A204.1 (cell line): Measurements from ENCODE around the gene USP37.

Experiments
- FAIRE-seq: peaks from 2 replicates; lab custom pipeline; 2012; peaks lifted over from hg19 to GRCh38; lab: Jason Lieb, UNC

The USP37 gene

DNA sequence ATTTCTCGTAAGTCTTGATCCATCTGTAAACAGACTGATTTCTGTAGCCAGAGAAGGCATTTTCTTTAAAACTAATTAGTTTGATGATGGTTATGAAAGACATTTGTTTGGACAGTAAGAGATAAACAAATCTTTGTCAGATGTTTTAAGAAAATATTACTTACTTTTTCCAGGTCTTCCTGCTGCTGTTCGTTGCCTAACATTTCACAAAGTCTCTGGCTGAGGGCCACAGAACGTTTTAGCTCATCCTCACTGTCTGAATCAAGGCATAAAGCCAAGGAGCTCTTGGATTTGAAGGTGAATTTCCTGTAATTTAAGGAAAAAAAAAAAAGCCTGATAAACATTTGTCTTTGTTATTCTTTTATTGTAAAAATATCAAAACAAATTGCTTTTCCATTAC, 91.5 kb downstream of the USP37 start:
- FAIRE-seq = no peak

DNA sequence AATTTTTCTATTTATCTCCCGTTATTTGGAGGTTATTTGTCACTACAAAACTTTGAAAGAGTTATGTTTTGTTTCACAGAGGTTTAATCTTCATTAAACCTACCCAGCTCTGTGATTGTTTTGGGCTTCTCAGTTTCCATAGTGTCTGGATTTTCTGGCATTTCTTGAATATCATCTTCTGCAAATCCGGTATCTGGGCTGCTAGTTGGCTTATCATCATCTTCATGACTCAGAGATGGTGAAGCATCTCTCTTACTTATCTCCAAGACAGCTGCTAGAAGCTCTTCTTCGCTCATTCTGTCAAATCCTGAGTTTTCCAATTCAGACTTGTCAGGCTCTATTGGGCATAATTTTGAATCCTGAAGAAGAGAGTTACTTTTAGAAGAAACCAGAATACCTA, 93.6 kb downstream of the USP37 start:
- no peak for FAIRE-seq

DNA sequence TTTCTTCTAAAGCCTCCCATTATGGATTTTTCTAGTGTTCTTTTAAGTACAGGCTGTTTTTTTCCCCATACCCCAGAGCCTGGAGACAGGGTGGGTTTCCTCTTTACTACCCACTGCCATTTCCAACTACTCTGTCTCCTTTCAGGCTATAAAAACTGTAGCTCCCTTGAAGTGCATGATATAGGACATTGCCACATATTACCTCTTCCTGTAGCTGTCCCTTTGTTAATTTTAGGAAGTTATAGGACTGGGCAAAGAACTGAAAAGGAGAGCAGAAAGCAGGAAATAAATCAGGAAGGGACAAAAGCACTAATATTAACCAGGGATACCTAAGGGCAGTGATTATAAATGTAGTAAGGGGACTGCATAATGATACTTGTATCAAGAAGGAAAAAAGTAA, 95.2 kb downstream of the USP37 start:
- FAIRE-seq = no peak

DNA sequence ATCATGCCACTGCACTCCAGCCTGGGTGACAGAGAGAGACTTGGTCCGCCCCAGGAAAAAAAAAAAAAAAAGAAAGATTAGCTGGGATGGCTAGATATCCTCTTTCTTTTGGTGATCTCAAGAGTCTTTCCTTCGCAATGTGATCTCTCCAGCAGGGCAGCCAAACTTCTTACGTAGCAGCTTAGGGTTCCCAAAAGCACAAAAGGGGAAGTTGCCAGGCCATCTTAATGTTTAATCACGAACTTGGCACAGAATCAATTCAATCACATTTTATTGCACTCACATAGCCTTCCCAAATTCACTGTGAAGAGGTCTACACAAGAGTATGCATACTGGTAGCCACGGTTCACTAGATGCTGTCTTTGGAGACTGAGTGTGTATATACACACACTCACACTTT, 96.2 kb downstream of the USP37 start:
- FAIRE-seq = no peak

DNA sequence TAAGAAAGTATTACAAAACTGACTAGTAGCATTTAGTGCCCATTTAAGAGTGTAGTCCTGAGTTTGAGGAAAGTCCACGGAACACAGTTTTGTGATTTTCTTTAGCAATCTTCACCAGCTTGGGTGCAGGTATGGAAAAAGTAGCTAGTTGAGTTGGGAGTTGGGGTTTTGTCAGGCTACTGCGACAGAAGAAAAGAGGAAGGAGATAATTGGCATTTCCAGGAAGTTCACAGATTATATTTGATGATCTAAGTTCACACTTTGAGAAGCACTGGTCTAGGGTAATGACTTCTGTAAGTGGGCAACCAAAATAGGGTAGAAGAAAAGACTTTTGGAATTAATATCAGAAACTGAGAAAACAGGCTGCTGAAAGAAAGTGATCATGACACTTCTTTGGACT, 97.1 kb downstream of the USP37 start:
- FAIRE-seq = no peak

DNA sequence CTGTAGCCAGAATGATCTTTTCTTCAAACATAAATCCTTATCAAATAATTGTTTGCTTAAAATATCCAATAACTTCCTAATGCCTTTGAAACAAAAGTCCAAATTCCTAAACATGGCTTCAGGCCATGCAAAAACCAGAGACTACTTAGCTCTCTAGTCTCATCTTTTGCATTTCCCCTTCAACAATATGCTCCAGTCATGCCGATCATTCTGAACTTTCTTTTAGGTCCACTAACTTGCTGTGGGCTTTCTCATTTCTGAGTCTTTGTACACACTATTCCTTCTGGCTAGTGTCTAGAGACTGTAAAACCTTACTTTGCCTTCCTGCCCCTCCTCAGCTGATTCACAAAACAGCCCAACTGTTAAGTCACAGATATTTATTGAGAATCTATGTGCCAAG, 97.7 kb downstream of the USP37 start:
- no peak for FAIRE-seq

DNA sequence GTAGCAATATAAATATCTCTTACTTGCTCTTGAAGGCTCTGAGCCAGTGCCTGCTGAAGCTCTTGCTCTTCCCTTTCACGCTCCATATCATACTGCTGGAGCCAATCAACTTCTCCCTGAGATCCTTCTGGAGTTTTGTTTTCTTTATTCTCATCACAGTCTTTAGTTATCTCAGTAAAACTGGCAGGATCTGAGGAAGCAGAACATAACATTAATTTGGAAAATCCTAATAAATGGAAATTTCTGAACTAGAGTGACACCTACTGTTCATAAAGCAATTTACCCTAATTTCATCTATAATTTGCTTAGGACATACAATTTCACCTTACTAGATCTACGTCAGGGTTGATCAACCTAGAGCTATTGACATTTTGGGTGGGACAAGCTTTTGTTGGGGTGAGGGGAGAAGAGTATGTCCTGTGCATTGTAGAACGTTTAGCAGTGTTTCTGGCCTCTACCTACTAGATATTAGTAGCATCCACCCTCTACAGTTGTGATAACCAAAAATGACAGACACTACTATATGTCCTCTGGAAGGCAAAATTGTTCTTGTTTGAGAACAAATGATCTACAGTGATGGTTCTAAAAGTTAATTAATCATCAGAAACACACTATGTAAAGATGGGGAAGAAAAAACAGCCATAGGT, 102.0 kb downstream of the USP37 start:
- peak; percentile 92 for FAIRE-seq

DNA sequence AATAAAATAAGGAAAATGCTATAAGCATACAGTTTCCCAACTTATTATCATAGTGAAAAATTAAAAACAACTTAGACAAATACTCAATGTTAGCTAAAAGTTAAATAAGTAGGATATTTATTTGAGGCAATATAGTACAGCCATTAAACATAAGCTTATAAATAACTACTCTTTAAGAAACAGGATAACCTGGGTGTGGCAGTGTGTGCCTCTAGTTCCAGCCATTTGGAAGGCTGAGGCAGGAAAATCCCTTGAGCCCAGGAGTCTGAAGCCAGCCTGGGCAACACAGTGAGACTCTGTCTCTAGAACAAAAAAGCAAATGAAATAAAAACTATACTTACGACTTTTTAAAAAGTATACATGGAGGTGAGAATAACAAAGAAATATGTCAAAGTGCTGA, 109.6 kb downstream of the USP37 start:
- FAIRE-seq = no peak

DNA sequence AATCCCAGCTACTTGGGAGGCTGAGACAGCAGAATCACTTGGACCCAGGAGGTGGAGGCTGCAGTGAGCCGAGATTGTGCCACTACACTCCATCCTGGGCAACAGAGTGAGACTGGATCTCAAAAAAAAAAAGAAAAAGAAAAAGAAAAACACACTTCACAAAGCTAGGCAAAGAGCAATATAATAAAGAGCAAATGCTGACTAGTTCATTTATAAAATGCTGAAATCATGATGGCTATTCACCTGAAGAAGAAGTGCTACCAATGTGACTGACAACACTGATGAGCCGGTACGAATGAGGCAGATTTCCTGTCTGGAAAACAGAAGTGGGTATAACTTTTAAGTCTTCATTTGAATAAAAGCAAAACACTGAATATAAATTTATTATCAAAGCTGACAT, 111.3 kb downstream of the USP37 start:
- FAIRE-seq = no peak

DNA sequence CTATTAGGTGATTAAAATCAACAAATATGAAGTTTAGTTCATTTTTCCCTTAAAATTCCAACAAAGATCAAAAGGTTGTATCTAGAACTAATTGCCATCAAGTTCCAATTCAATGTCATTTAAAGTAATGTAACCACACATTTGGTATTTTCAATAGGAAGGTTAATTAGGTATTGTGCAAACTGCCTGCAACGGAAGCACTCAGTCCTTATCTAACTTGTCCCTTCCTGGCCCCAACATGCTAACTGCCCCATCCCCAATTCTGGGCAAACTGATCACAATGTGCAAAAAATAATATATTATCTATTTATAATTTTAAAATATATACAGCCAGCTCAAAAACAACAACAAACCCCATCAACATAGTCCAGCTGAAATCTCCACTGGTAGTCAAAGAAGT, 116.1 kb downstream of the USP37 start:
- no peak for FAIRE-seq

DNA sequence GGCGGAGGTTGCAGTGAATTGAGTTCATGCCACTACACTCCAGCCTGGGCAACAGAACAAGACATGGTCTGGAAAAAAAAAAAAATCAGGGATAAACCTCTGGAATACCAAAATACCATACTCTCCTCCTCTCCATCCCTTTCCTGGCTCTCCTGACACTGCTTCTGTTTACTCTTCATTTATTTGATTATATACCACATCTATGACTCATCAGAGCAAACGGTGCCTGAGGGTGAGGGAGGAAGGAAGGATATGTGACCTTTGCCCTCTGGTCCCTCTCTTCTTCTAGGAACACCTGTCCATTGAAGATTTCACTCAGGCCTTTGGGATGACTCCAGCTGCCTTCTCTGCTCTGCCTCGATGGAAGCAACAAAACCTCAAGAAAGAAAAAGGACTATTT, 119.2 kb downstream of the USP37 start:
- no peak for FAIRE-seq

DNA sequence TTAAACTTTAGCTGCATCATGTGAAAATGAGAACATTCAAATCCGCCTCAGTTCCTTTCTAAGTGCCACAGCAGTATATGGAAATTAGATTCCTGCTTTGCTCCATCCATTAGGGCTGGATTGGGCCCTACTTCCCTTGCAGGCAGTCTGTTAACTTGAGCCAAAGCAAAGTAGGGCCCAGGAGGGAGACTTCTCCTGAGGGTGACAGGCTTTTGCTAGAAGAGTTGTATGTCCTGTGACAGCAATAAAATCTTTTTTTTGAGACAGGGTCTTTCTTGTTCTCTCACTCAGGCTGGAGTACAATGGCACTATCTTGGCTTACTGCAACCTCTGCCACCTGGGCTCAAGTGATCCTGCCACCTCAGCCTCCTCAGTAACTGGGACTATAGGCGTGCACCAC, 121.1 kb downstream of the USP37 start:
- FAIRE-seq = no peak

DNA sequence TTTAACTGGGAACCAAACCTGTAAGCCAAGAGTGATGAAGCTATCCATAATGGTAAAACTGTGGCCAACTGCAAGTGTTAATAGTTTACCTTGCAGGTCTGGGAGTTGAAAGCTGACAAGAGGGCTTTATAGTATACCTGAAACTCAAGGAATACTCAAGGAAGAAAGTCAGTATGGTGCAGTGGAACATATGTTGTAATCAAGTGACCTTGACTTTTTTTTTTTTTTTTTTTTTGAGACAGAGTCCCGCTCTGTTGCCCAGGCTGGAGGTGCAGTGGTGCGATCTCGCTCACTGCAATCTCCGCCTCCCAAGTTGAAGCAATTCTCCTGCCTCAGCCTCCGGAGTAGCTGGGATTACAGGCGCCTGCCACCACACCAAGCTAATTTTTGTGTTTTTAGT, 121.6 kb downstream of the USP37 start:
- FAIRE-seq = no peak

DNA sequence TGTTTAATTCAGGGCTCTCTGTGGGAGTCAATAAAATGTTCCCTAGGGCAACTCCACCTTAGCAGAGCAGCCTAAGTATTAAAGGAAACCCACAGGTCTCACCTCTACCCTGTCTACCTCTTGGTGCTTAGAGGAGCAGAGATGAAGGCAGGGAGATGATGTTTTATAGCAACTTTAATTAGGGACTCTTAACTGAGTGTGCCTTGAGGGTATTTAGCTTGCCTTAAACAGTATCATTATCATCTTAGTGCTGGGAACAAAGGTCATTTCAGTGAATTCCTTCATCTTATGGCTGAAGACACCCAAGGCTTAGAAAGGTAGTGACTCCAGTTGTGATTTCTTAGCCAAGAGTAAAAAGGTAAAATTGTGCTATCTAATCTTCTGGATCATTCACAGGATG, 122.5 kb downstream of the USP37 start:
- no peak for FAIRE-seq

DNA sequence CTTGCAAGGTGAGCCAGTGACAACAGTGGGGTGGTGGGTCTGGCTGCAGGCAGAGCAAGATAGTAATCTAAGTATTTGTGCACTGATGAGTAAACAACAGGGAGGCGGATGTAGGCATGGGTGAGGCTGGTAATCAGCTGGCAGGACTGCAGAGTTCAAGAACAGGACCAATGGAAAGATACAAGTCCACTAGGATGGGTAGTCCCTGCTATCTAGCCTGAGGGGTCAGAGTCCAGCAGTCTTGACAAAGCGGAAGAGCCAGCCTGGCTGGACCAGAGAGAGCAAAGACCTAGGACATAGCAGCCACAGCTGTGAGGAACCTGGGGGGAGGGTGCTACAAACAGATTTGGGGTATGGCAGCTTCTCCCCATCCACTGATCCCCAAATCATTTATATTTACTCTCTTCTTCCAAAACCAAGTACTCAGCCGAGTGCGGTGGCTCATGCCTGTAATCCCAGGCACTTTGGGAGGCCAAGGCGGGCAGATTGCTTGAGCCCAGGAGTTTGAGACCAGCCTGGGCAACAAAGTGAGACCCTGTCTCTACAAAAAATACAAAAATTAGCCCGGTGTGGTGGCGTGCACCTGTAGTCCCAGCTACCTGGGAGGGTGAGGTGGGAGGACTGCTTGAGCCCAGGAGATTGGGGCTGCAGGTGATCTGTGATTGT, 123.3 kb downstream of the USP37 start:
- no peak for FAIRE-seq

DNA sequence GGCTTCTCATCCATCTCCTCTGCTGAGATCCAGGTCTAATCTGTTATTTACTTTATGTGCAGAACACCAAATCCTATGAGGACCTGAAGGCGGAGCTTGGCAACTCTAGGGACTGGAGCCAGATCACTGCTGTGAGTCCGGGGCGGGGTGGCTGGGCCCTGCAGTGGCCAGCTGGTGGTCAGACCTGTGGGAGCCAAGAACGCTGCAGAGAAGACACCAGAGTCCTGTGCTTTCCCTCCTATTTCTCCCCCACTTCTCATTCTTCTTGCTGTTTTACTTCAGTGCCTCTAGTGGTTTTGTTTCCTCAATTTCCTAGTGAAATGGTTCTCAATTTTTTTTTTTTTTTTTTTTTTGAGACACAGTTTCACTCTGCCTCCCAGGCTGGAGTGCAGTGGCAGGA, 129.6 kb downstream of the USP37 start:
- FAIRE-seq = no peak

DNA sequence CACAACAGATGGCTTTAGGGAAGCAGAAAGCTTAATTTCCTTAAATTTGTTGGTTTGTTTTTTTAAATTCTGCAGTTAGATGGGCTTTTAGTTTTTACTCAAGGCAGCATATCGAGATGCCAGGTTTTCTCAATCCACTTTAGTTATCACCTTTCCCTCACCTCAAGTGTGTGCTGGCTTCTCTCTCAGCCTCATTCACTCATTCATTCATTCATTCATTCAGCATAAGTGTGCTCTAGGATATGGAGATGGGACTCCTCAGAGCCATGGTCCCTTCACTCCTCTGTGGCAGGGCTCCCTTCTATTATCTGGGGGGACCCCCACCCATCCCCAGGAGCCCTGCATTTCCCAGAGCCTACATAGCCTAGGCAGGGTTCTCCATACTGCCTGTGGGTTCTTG, 130.2 kb downstream of the USP37 start:
- FAIRE-seq = no peak

DNA sequence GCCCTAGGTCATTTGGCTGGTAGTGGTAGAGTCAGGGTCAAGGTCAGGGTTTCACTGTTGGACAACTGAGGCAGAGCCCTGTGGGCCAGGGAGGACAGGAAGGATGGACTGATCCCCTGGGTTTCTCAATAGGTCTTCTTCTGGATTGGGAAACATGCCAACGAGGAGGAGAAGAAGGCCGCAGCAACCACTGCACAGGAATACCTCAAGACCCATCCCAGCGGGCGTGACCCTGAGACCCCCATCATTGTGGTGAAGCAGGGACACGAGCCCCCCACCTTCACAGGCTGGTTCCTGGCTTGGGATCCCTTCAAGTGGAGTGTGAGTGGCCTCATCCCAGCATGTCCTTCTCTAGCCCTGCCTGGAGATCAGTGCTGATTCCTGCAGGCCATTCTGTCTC, 131.2 kb downstream of the USP37 start:
- no peak for FAIRE-seq

DNA sequence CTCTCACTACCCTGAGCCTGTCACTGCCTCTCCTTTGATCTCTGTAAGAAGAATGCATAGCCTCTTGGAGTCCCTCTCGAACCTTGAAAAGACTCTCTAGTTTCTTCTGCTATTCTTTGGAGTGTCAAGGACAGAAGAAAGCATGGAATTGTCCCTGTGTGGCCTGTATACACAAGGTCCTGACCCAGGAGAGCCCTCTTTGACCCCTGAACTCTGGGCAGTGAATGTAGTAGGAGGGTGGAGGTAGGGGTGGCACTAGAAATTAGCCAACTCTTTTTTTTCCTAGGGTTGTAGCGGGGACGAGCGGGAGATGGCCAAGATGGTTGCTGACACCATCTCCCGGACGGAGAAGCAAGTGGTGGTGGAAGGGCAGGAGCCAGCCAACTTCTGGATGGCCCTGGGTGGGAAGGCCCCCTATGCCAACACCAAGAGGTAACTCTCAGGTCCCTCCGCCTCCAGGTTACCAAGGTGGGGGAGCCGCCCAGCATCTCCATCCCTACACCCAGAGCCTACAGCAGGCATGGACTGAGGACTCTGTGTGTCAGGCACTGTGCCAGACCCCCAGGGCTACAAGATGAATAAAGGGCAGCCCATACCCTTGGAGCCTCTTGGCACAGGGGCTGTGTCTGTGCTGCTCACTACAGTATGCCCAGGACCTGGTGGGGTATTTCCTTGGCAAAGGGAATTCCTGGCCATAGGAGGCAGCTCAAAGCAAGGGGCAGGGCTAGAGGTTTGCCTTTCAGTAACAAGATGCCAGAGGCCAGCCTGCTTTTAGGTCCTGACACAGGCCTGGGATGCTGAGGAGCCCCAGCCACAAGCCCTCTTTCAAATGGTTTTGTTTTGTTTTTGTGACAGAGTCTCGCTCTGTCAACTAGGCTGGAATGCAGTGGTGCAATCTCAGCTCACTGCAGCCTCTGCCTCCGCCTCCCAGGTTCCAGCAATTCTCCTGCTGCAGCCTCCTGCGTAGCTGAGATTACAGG, 132.9 kb downstream of the USP37 start:
- no peak for FAIRE-seq

DNA sequence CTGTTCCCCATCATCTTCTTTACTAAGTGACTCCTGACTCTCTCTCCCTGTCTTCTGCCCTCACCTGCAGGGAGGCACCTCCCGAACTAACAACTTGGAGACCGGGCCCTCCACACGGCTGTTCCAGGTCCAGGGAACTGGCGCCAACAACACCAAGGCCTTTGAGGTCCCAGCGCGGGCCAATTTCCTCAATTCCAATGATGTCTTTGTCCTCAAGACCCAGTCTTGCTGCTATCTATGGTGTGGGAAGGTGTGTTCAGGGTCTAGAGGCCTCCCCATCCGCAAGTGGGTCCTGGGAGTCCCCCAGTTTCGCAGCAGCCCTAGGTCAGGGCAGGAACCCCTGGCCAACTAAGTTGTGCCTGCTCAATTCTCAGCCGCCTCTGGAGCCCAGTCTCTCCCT, 133.7 kb downstream of the USP37 start:
- FAIRE-seq = no peak

DNA sequence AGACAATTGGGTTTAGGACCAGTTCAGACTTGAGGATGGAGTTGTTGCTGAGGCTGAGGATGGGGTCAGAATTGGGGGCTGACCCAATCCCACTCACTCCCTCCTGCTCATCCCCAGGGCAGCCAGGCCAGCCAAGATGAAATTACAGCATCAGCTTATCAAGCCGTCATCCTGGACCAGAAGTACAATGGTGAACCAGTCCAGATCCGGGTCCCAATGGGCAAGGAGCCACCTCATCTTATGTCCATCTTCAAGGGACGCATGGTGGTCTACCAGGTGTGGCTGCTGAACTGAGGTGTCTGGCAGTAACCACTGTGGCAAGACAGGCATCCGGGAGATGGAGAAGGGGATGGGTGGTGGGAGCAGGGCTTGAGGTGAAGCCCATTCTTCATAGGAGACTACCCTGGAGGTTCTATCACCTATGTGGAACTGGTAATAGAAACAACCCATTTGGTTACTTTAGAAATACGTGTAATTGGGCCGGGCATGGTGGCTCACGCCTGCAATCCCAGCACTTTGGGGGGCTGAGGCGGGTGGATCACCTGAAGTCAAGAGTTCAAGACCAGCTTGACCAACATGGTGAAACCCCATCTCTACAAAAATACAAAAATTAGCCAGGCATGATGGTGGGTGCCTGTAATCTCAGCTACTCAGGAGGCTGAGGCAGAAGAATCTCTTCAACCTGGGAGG, 135.3 kb downstream of the USP37 start:
- no peak for FAIRE-seq

DNA sequence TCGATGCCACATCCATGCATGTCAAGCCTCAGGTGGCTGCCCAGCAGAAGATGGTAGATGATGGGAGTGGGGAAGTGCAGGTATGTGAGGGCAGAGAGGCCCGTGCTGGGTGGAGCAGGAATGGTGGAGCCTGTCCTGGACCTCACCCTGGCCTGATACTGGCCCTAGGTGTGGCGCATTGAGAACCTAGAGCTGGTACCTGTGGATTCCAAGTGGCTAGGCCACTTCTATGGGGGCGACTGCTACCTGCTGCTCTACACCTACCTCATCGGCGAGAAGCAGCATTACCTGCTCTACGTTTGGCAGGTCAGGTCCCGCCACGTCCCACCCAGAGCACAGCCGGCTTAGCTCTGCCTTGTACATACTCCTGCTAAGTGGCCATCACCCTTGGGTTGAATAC, 136.3 kb downstream of the USP37 start:
- FAIRE-seq = no peak

DNA sequence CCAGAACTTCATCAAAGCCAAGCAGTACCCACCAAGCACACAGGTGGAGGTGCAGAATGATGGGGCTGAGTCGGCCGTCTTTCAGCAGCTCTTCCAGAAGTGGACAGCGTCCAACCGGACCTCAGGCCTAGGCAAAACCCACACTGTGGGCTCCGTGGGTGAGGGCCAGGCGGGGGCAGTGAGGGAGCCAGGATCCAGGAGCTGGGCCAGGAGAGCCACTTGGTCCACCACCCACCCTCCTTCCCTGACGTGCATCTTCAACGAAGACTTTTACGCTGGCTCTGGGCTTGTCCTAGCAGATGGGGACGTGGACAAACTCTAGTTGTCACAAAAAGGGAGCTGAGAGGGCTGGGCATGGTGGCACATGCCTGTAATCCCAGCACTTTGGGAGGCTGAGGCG, 137.4 kb downstream of the USP37 start:
- FAIRE-seq = no peak
